ENCODE data around the gene TMEM176B.
"Not testable (repeated sequence)": the region's sequence is repeated elsewhere in the genome, so short reads cannot be mapped to it uniquely, and the experiment has no call there.

The TMEM176B gene

DNA sequence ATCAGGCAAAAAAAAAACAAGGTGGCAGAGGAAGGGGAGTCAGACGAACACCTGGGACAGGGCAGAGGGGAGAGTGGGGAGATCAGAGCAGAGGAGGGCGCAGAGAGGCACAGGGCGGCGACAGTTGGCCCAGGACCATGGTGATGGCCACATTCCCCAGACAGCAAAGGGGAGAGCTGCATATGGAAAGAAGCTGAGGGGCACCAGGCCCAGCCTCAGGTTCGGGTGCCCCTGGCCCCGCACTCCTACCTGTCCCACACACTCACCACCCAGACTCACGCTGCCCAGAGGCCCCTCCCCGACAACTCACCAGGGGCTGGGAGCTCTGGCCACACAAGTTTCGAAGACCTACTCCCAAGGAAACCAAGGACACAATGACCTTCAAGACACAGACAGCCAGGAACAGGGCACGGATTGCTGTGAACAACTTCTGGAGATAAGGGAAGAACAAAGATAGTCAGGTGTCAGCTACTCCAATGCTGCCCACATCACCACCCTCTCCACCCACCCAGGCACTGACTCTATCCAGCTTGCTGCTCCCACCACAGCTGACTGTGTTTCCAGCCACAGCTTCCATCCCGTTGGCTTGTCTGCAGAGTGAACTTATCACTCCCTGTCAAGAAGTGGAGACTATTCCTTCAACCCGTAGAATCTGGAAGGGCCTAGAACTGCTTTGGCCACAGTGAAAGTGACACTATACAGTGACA, 8.3 kb downstream of the TMEM176B start:
- no peak for DNase-seq (ENCODE audit: low read depth in 4 of 4, low spot score in 1 of 4)

GRCh38 chr7:150791304-150791703, 8.9 kb downstream of the TMEM176B start:
- DNase-seq (ENCODE audit: low read depth in 4 of 4, low spot score in 1 of 4), result no peak

DNA sequence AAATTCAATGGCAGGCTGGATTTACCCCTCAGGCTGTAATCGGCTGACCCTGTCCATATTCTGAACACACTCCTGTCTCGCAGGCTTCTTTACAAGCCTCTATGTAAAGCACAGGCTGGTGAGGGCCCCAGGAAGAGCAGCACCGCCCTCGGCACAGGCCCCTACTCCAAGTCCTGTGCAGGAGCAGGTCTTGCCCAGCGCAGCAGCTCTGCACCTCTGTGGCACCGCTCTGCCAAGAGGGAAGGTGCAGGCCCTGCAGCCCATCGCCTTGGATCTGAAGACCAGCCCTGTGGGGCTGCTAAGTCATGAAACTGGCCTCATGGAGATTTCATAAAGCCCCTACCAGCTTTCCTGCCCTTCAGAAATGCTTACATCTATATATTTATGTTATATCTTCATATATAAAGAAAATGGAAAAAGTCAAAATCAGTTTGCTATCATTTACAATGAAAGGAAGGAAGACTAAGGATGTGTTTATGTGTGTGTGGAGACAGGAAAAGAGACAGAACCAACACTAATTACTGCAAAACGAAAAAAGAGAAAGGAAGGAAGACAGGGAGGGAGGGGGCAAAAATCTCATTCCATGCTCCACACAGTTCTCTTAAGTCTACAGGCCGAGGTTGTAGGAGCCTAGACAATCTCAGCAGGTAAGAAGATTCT, 9.6 kb downstream of the TMEM176B start:
- no peak for DNase-seq (ENCODE audit: low read depth in 4 of 4, low spot score in 1 of 4)

DNA sequence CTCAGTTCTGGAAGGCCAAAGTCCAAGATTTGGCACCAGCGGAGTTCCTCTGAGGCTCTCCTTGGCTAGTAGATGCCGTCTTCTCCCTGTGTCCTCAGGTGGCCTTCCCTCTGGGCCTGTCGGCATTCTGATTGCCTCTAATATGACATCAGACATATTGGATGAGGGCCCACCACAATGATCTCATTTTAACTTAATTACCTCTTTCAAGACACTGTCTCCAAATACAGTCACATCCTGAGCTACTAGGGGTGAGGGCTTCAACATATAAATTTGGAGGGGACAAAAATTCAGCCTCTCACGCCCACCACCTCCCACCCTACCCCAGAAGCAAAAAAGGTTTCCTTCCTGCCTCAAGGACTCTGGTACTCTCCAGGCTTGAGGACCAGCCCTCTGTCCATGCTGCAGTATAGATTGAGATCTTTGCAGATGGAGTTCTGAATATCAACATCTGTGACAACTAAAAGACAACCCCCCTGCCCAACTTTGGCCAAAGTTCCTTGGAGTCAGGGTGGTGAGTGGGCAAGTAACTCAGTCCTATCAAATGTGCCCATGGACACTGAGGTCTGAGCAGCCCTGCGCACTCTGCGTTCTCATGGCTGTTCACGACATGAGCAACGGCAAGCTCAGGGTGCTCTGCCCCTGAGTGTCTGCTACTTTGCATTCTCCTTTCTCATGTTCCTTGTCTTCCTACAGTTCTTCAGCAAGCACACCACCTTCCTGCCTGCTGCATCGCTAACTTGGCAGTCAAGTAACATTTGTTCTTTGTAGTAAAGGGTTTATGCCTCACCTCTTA, 11.5 kb downstream of the TMEM176B start:
- no peak for DNase-seq (ENCODE audit: low read depth in 4 of 4, low spot score in 1 of 4)

DNA sequence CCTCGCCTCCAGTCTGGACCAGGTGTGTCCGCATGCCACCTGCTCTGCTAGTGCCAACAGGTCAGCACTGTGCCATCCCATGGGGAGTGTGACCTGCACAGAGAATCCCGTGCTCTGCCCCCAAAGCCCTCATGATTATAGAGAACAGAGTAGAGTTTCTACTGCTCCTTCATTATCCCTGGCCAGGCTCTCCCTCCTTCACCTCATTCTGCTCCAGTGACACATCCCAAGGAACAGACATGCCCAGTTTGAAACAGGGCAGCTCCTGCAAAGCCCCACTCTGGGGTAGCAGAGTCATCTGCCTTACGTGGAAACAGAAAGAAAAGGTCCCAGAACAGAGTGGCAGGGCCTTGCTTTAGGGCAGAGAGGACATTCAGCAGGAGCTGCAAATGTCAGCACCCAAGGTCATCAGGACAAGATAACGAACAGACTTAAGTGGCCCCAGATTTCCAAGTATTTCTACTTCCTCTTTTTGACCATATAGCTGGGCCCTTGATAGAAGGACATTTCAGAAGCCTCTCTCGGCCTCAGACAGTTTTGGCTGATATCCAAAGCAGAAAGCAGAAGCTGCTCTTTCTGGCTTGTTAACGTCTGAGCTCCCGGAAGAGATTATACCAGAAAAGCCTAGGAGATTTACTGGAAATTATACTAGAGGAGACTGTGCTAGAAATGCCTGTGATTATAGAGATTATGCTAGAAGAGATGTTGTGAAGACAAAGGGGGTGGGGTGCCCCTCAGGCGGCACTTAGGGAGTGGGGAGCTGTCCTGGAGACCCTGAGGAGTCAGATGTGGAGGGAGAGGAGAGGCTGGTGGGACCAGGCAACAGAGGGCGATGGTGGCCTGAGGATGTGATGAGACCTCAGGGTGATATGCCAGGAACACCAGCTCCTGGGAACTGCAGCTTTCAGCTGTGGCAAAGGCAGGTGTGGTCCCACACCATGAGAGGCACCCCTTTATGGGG, 12.6 kb downstream of the TMEM176B start:
- no peak for DNase-seq (ENCODE audit: low read depth in 4 of 4, low spot score in 1 of 4)

DNA sequence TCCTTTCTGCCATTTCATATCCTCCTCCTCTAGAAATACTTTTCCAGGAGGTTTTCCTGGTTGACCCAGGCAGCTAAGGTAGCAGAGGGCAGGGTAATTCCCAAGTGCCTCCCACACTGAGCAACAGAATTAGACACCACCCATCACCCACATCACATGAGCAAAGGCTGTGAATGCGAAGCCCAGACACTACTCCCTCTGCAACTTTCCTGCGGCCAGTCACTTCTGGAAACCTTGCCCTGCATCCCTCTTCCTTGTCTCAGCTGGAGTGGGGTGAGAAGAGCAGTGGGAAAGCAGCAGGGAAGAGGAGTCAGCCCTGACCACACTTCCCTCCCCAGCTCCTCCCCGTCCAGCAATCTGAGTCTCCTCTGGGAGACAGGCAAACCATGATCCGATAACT, 15.2 kb downstream of the TMEM176B start:
- no peak for DNase-seq (ENCODE audit: low read depth in 4 of 4, low spot score in 1 of 4)

DNA sequence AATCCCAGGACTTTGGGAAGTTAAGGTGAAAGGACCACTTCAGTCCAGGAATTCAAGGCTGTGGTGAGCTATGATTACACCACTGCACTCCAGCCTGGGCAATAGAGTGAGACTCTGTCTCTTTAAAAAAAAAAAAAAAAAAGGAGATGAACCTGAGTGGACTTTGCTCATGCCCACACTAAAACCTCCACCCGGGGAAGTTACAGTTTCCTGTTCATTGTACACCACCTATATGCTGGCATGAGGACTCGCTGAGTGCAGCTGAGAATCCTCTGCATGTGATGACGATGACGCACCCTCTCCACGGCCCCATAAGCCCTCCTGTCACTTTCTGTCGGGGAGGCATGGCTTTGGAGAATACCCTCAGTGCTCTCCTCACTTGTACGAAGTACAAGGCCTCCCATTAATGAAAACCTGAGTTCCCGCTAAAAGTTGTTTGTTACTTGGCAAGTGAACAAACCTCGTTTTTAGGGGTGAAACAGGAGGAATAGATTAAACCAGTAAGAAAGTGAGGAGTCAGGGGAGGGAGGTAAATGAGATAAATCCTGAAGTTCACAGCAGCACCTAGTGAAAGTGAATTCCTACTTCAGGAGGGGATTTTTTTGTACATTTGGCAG, 15.9 kb downstream of the TMEM176B start:
- DNase-seq (ENCODE audit: low read depth in 4 of 4, low spot score in 1 of 4), result no peak

DNA sequence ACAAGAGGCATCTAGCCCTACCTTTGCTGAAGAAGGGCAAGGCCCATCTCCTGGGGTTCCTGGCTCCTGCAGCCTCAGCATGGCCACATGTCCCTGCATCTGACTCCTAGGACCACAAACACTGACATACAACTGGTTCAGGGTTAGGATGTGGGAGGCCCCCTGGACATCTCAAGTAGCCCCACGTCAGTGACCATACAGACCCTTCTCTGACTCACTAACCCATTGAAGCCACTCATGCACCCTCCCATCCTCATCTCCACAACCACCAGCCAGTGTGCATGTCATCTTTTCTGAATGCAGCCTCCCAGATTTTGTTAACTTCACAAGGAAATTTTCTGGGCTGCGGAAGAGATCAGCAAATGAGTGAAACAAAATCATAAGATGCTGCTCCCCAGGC, 18.2 kb downstream of the TMEM176B start:
- DNase-seq (ENCODE audit: low read depth in 4 of 4, low spot score in 1 of 4), result no peak

DNA sequence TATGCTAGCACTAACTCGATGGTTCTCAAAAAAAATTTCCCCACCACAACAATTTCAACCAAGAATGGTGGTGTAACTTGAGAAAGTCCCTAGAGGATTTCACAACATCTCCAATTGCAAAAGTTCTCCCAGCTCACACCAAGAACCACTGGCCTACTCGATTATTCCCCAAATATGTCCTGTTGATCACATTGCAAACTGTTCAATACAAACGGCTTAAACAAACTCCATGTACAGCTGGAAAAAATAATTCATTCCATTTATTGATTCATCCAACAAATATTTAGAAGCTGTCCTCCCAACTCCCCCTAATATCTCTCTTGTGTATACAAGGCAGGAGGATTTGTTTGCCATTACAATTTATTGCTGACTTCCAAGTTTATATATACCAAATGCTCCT, 19.1 kb downstream of the TMEM176B start:
- DNase-seq (ENCODE audit: low read depth in 4 of 4, low spot score in 1 of 4), result no peak

GRCh38 chr7:150780292-150780691, 19.9 kb downstream of the TMEM176B start:
- no peak for DNase-seq (ENCODE audit: low read depth in 4 of 4, low spot score in 1 of 4)

- peak; percentile 56 to 65 (median 62) for DNase-seq (ENCODE audit: low read depth in 4 of 4, low spot score in 1 of 4)
Measured at GRCh38 chr7:150778738-150779301, 21.3 kb downstream of the TMEM176B start.

DNA sequence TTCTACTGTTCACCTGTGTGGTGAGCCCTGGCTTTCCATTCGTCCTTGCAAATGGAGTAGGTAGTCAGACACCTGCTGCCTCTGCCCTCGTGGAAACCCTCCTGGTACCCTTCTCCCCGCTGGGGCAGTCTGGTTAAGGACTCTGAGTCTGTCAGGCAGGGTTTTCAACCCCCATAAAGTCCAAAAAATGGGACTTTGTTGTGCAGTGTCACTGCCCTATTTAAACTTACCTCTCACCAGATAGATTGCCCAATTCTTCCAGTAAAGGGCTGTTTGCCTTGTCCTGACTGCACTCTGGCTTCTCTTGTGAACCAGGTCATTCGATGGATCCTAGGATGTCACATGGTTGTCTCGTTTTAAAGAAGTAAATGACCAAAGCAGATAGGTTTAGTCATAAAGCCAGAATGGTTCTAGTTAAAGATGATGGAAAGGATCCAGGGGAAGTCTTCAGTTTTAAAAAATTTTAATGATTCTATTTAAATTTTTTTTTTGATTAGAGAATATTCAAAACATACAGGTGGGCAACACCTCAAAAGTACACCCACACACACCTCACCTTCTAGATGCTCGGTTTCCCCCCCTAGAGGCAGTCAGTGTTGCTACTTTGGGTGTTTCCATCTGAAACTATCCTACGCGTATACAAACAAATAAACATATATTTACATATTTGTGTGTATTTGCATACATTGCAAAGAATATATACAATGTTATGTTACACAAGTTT, 22.0 kb downstream of the TMEM176B start:
- DNase-seq (ENCODE audit: low read depth in 4 of 4, low spot score in 1 of 4), result no peak

DNA sequence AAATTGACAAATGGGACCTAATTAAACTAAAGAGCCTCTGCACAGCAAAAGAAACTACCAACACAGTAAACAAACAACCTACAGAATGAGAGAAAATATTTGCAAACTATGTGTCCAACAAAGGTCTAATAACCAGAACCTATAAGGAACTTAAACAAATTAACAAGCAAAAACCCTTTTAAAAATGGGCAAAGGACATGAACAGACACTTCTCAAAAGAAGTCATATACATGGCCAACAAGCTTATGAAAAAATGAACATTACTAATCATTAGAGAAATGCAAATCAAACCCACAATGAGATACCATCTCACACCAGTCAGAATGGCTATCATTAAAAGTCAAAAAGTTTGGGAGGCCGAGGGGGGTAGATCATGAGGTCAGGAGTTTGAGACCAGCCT, 26.0 kb downstream of the TMEM176B start:
- not testable (repeated sequence) for DNase-seq (ENCODE audit: low read depth in 4 of 4, low spot score in 1 of 4)

DNA sequence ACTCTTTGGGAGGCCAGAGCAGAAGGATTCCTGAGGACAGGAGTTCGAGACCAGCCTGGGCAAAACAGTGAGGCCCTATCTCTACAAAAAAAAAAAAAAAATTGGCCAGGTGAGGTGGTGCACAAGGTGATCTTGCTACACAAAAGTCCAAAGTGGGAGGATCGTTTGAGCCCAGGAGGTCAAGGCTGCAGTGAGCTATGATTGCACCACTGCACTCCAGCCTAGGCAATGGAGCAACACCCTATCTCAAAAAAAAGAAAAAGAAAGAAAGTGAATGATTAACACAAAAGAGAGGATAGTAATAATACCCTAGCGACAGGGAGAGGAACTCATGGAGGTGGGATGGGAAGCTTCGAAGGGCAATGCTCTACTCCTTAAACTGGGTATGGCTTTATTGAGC, 30.4 kb downstream of the TMEM176B start:
- DNase-seq (ENCODE audit: low read depth in 4 of 4, low spot score in 1 of 4), result no peak

DNA sequence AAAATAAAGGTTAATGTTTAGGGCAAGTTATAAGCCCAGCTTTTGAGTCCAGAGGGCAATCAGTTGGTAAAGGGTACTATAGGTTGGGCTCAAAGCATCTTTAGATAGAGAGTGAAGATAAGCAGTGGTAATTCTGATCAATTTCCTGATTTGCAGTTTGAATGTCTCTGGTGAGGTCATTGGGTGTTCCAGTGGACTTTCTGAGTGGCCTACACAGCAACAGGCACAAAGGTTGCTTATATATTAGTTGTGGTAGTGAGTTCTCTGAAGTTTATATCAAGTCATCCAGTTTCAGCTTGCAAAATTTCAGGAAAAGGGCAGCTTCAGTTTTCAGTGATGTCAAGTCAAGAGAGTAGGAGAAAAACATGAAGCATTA, 33.8 kb downstream of the TMEM176B start:
- no peak for DNase-seq (ENCODE audit: low read depth in 4 of 4, low spot score in 1 of 4)

- no peak for DNase-seq (ENCODE audit: low read depth in 4 of 4, low spot score in 1 of 4)
Measured at GRCh38 chr7:150759479-150759878, 40.7 kb downstream of the TMEM176B start.

DNA sequence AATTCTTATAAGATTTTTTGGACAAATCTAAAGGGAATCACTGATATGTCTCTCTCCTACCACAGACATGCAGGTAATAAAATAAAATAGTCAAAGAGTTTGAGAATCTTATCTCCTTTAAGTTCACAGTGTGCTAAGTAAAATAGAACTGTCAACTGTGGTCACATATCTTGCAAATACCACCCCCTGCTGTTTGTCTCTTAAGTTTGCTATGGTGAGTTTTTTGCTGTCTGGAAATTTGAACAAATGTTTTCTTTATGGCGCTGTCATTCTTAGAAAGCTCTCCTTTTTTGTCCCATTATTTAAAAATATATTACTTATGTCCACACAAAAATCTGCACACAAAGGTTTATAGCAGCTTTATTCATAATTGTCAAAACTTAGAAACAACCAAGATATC, 43.3 kb downstream of the TMEM176B start:
- no peak for DNase-seq (ENCODE audit: low read depth in 4 of 4, low spot score in 1 of 4)

DNA sequence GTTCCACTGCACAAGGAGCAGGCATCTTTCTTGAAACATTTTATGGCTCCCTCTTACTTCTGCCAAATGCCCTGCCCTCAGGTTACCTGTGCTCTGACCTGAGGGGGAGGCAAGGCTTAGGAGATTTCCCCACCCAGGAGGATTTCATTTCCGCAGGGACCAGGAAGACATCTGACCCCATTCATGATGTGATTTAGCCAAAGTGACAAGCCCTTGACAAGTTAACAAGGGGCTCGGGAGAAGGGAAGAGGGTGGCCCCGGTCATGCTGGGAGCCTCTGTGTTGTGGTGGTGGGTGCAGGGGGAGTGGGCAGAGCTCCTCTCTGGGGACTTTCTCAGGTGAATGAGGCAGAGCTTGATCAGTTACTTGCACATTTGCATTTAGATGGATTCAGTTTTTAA, 44.0 kb downstream of the TMEM176B start:
- no peak for DNase-seq (ENCODE audit: low read depth in 4 of 4, low spot score in 1 of 4)

GRCh38 chr7:150755473-150756099, 44.6 kb downstream of the TMEM176B start:
- DNase-seq (ENCODE audit: low read depth in 4 of 4, low spot score in 1 of 4), result no peak

Measured in stimulated activated CD4-positive, alpha-beta T cell treated with anti-CD3 and anti-CD28 coated beads, Interleukin-1b, Interleukin-23, amount 100 ng/mL, for 24 hours (primary cell).